ENCODE data around the gene UNC5B.

- no peak for TF ChIP-seq POLR2A (IDR thresholded peaks at IDR 0.05; ENCODE audit: low read depth, low read length)
- no peak for TF ChIP-seq TAF1 (IDR thresholded peaks at IDR 0.05; ENCODE audit: low read depth, low read length)
- no peak for TF ChIP-seq POLR2AphosphoS5 (IDR thresholded peaks at IDR 0.05; ENCODE audit: low read depth, low read length)
Measured at GRCh38 chr10:71221586-71222202, 9.3 kb downstream of the UNC5B start.
